HCT116 (cell line): ENCODE results near the gene BTBD9. TPM values are rescaled to one million over a fixed set of nuclear protein-coding genes. Genes with fewer than 3 reads are reported as not detected.

Source experiments
- ATAC-seq: fragments of 200-7000 bp; cut with Tn5 transposase; 2 replicates; pipeline ENCODE4 v1.9.1; 2020; ENCODE audit warnings: mild to moderate bottlenecking, moderate library complexity
- BruUV-seq: library from RNA; stranded (reverse); fragments of 400-500 nt; replicated peaks from 2 replicates; lab custom pipeline; 2021; lab: Mats Ljungman, UMichigan
- CTCF ChIA-PET: fragments of 300-600 bp; sonication (Branson Sonifier 250); formaldehyde crosslinking; loops from one replicate; lab custom pipeline; 2021; ENCODE audit warnings: antibody characterized with exemption; lab: Charles Lee
- POLR2A ChIA-PET: fragments of 300-600, 350-600 bp; sonication (Branson Sonifier 250); formaldehyde crosslinking; loops from one replicate; lab custom pipeline; 2021; ENCODE audit warnings: antibody characterized with exemption; lab: Charles Lee
- RAD21 ChIA-PET, 2 experiments: fragments of 300-600 bp; sonication (Branson Sonifier 250); formaldehyde crosslinking; loops; one replicate each; lab custom pipeline; 2023; ENCODE audit warnings: low total read pairs in 2 of 2; ENCODE audit not compliant: uncharacterized antibody in 2 of 2, unreplicated experiment in 2 of 2, low non-redundant PET in 1 of 2; lab: Charles Lee
- DNase-seq: peaks from one replicate; pipeline ENCODE4 v3.0.0-alpha.2; 2010; ENCODE audit warnings: low read depth, low spot score
- H2AFZ ChIP-seq: fragments of 200-600 bp; shearing (Covaris generic), sonication (generic); 2 replicates; pipeline ENCODE4 v1.6.1; 2017; ENCODE audit warnings: low read depth, mixed run types, mixed read lengths, antibody characterized with exemption, low read length; ENCODE audit not compliant: poor library complexity, severe bottlenecking
- H3K27ac ChIP-seq: 2 replicates; pipeline ENCODE4 v1.5.1; 2012; ENCODE audit warnings: low read depth, low read length
- H3K27me3 ChIP-seq: fragments of 200-600 bp; sonication (generic); 2 replicates; pipeline ENCODE4 v1.6.1; 2016; ENCODE audit warnings: mixed run types, low read length, mixed read lengths; ENCODE audit not compliant: insufficient read depth
- H3K36me3 ChIP-seq, 2 experiments: fragments of 200-500 bp in 1 of 2; fragments of 200-600 bp in 1 of 2; sonication (Bioruptor generic) in 1 of 2; sonication (generic) in 1 of 2; 2 replicates each; pipeline versions ENCODE4 v1.5.1 to v1.6.1; 2014 to 2016; ENCODE audit warnings: low read length in 2 of 2, inconsistent platforms in 1 of 2, mixed read lengths in 1 of 2, mixed run types in 1 of 2; ENCODE audit not compliant: insufficient read depth in 2 of 2, control insufficient read depth in 1 of 2
- H3K4me1 ChIP-seq, 2 experiments: fragments of 200-600 bp in 1 of 2; sonication (generic) in 1 of 2; 2 replicates each; pipeline versions ENCODE4 v1.5.1 to v1.6.1; 2012 to 2017; ENCODE audit warnings: low read length in 2 of 2, inconsistent platforms in 1 of 2, mild to moderate bottlenecking in 1 of 2, mixed read lengths in 1 of 2, mixed run types in 1 of 2, moderate library complexity in 1 of 2; ENCODE audit not compliant: insufficient read depth in 2 of 2, control insufficient read depth in 1 of 2
- H3K4me2 ChIP-seq: fragments of 200-600 bp; sonication (generic); 2 replicates; pipeline ENCODE4 v1.6.1; 2017; ENCODE audit warnings: mixed run types, low read length, mixed read lengths
- H3K4me3 ChIP-seq, 2 experiments: fragments of 200-600 bp in 1 of 2; sonication (generic) in 1 of 2; replicated peaks in 1 of 2; 2 replicates each; pipeline ENCODE4 v1.5.1; 2011 to 2016; ENCODE audit warnings: low read length in 2 of 2, control low read depth in 1 of 2, low read depth in 1 of 2, mild to moderate bottlenecking in 1 of 2, mixed read lengths in 1 of 2, mixed run types in 1 of 2
- H3K79me2 ChIP-seq: fragments of 200-600 bp; sonication (generic); 2 replicates; pipeline ENCODE4 v1.6.1; 2017; ENCODE audit warnings: mild to moderate bottlenecking, mixed run types, low read length, moderate library complexity, mixed read lengths; ENCODE audit not compliant: insufficient read depth
- H3K9ac ChIP-seq: fragments of 200-600 bp; sonication (generic); 2 replicates; pipeline ENCODE4 v1.6.1; 2016; ENCODE audit warnings: low read length, mixed read lengths
- H3K9me2 ChIP-seq: fragments of 200-600 bp; sonication (generic), shearing (Covaris generic); 2 replicates; pipeline ENCODE4 v1.6.1; 2017; ENCODE audit warnings: mixed run types, mild to moderate bottlenecking, moderate library complexity; ENCODE audit not compliant: insufficient read depth
- H3K9me3 ChIP-seq, 2 experiments: fragments of 200-500 bp in 1 of 2; fragments of 200-600 bp in 1 of 2; sonication (Bioruptor generic) in 1 of 2; sonication (generic) in 1 of 2; 2 replicates each; pipeline ENCODE4 v1.6.1; 2014 to 2017; ENCODE audit warnings: low read length in 2 of 2, mixed read lengths in 2 of 2, inconsistent platforms in 1 of 2, low read depth in 1 of 2, mild to moderate bottlenecking in 1 of 2, mixed run types in 1 of 2, moderate library complexity in 1 of 2; ENCODE audit not compliant: control insufficient read depth in 1 of 2, insufficient read depth in 1 of 2
- H4K20me1 ChIP-seq: fragments of 200-600 bp; sonication (generic), shearing (Covaris generic); 2 replicates; pipeline ENCODE4 v1.6.1; 2017; ENCODE audit warnings: mixed run types, mild to moderate bottlenecking, moderate library complexity; ENCODE audit not compliant: insufficient read depth
- ATF3 ChIP-seq: IDR thresholded peaks from 2 replicates; pipeline ENCODE4 v1.6.1; 2012
- CBX3 ChIP-seq: IDR thresholded peaks from 2 replicates; pipeline ENCODE4 v1.6.1; 2012; ENCODE audit warnings: low read depth
- CEBPB ChIP-seq: IDR thresholded peaks from 2 replicates; pipeline ENCODE4 v1.6.1; 2012; ENCODE audit warnings: low read depth
- CTCF ChIP-seq, 3 experiments: fragments of 200-600 bp in 1 of 3; sonication (generic) in 1 of 3; IDR thresholded peaks in 2 of 3; conservative IDR thresholded peaks in 1 of 3; 2 replicates each; pipeline ENCODE4 v1.5.1; 2012 to 2017; ENCODE audit warnings: low read depth in 2 of 3, low read length in 2 of 3, antibody characterized with exemption in 1 of 3, borderline replicate concordance in 1 of 3, control low read depth in 1 of 3, mild to moderate bottlenecking in 1 of 3, mixed read lengths in 1 of 3, mixed run types in 1 of 3, moderate library complexity in 1 of 3; ENCODE audit not compliant: insufficient read depth in 1 of 3
- ELF1 ChIP-seq: IDR thresholded peaks from 2 replicates; pipeline ENCODE4 v1.6.1; 2012; ENCODE audit warnings: low read depth, borderline replicate concordance
- EZH2 ChIP-seq: fragments of 200-600 bp; sonication (generic); IDR thresholded peaks from 2 replicates; pipeline ENCODE4 v1.6.1; 2017; ENCODE audit warnings: antibody characterized with exemption, mixed run types
- EZH2phosphoT487 ChIP-seq: fragments of 200-600 bp; IDR thresholded peaks from 2 replicates; pipeline ENCODE4 v1.6.1; 2018; ENCODE audit warnings: antibody characterized with exemption, borderline replicate concordance
- JUND ChIP-seq: IDR thresholded peaks from 2 replicates; pipeline ENCODE4 v1.6.1; 2012
- MAX ChIP-seq: IDR thresholded peaks from 2 replicates; pipeline ENCODE4 v1.6.1; 2012
- POLR2A ChIP-seq: IDR thresholded peaks from 2 replicates; pipeline ENCODE4 v1.7.0; 2011; ENCODE audit warnings: borderline replicate concordance; ENCODE audit not compliant: insufficient read depth, insufficient read length; ENCODE audit errors: extremely low read depth
- POLR2AphosphoS5 ChIP-seq: IDR thresholded peaks from 2 replicates; pipeline ENCODE4 v1.6.1; 2011; ENCODE audit warnings: mild to moderate bottlenecking, low read depth, low read length, moderate library complexity
- RAD21 ChIP-seq: IDR thresholded peaks from 2 replicates; pipeline ENCODE4 v1.6.1; 2012; ENCODE audit warnings: low read depth, mild to moderate bottlenecking
- SIN3A ChIP-seq: IDR thresholded peaks from 2 replicates; pipeline ENCODE4 v1.6.1; 2012; ENCODE audit warnings: low read depth
- SP1 ChIP-seq: IDR thresholded peaks from 2 replicates; pipeline ENCODE4 v1.6.1; 2012; ENCODE audit warnings: low read depth
- SRF ChIP-seq: IDR thresholded peaks from 2 replicates; pipeline ENCODE4 v1.6.1; 2012; ENCODE audit warnings: low read depth
- YY1 ChIP-seq: IDR thresholded peaks from 2 replicates; pipeline ENCODE4 v1.6.1; 2011; ENCODE audit warnings: low read length, low read depth, moderate library complexity, mild to moderate bottlenecking; ENCODE audit not compliant: insufficient replicate concordance; ENCODE audit errors: extremely low read depth
- ZBTB33 ChIP-seq: IDR thresholded peaks from 2 replicates; pipeline ENCODE4 v1.6.1; 2011; ENCODE audit warnings: mild to moderate bottlenecking, low read length, moderate library complexity; ENCODE audit not compliant: insufficient replicate concordance; ENCODE audit errors: extremely low read depth
- ZFX ChIP-seq: fragments of 450-650 bp; IDR thresholded peaks from 2 replicates; pipeline ENCODE4 v1.6.1; 2017
- ZNF274 ChIP-seq: fragments of 200-500 bp; sonication (Bioruptor generic); IDR thresholded peaks from 2 replicates; pipeline ENCODE4 v1.6.1; 2014; ENCODE audit warnings: mild to moderate bottlenecking, low read depth, low read length, inconsistent platforms
- intact Hi-C: fragments of 100-400 bp; cut with micrococcal nuclease; formaldehyde crosslinking; loops from 2 replicates; pipeline ENCODE4 v1.10.0; 2022
- total RNA-seq: library from RNA; stranded (reverse); gene quantifications from one replicate; pipeline ENCODE4 v1.2.1, GENCODE V29; 2021; ENCODE audit not compliant: unreplicated experiment

BTBD9 gene
- total RNA-seq, 1 experiment from 2014 or later: 10.9 TPM

- no peaks in the 10 kb centered on the region for H4K20me1 ChIP-seq
- BruUV-seq: no TSS peak
- H3K9ac ChIP-seq: no peak overlapping the region
- intact Hi-C loops: no loop called here
- no peaks in the 10 kb centered on the region for H3K9me3 ChIP-seq
- DNase-seq (no peak), ATAC-seq (no peak)
- H3K27me3 ChIP-seq: no peaks in the 10 kb centered on the region
- H3K4me1 ChIP-seq: no peaks in the 10 kb centered on the region
- H3K27ac ChIP-seq: no peak overlapping the region
- TF ChIP-seq EZH2 (no peak), CEBPB (no peak), SP1 (no peak), EZH2phosphoT487 (no peak), CTCF (IDR thresholded peaks at IDR 0.05 in 2 of 3, conservative IDR thresholded peaks at IDR 0.05 in 1 of 3; ENCODE audit: borderline replicate concordance in 1 of 3, insufficient read depth in 1 of 3, low read depth in 2 of 3, low read length in 2 of 3) (no peak)
- H3K4me3 ChIP-seq: no peak overlapping the region
- no peaks in the 10 kb centered on the region for H3K9me2 ChIP-seq
- H3K36me3 ChIP-seq: no peaks in the 10 kb centered on the region
- no peak overlapping the region for H3K4me2 ChIP-seq
- POLR2A ChIA-PET: no interaction called here
- CTCF ChIA-PET: no interaction called here
- H3K79me2 ChIP-seq: no peaks in the 10 kb centered on the region
- RAD21 ChIA-PET: no interaction called here
- no peak overlapping the region for H2AFZ ChIP-seq
Observed at GRCh38 chr6:38549180-38549579, 90.5 kb downstream of the BTBD9 start.

- no peaks in the 10 kb centered on the region for H3K79me2 ChIP-seq
- no peak overlapping the region for H3K9ac ChIP-seq
- no TSS peak for BruUV-seq
- no peaks in the 10 kb centered on the region for H3K9me3 ChIP-seq
- no peaks in the 10 kb centered on the region for H3K4me1 ChIP-seq
- no peak overlapping the region for H3K4me3 ChIP-seq
- no peak overlapping the region for H2AFZ ChIP-seq
- ChIA-PET CTCF (no interaction called here), POLR2A (no interaction called here), RAD21 (no interaction called here)
- no peak for DNase-seq
- H3K27ac ChIP-seq: no peak overlapping the region
- no peaks in the 10 kb centered on the region for H4K20me1 ChIP-seq
- no peaks in the 10 kb centered on the region for H3K27me3 ChIP-seq
- no peaks in the 10 kb centered on the region for H3K9me2 ChIP-seq
- no peaks in the 10 kb centered on the region for H3K36me3 ChIP-seq
- ATAC-seq: no peak
- no peak overlapping the region for H3K4me2 ChIP-seq
- intact Hi-C loops: no loop called here
- TF ChIP-seq CEBPB (no peak), CBX3 (no peak), POLR2AphosphoS5 (no peak), EZH2 (no peak), SP1 (no peak), SIN3A (no peak), POLR2A (no peak), ZBTB33 (no peak), ATF3 (no peak), EZH2phosphoT487 (no peak), ELF1 (no peak), YY1 (no peak), ZFX (no peak), ZNF274 (no peak), RAD21 (no peak), SRF (no peak), JUND (no peak), MAX (no peak)
Observed at GRCh38 chr6:38543022-38543421, 96.7 kb downstream of the BTBD9 start.
